NB4 (cell line): ENCODE measurements around the gene MRPL28.

ENCODE experiments used
- CTCF ChIP-seq: IDR thresholded peaks from one replicate; pipeline ENCODE4 v1.5.1; 2012; ENCODE audit warnings: low read depth, low read length
- MYC ChIP-seq: IDR thresholded peaks from 2 replicates; pipeline ENCODE4 v1.6.1; 2011; ENCODE audit warnings: low read depth, low read length
- POLR2A ChIP-seq: IDR thresholded peaks from 2 replicates; pipeline ENCODE4 v1.6.1; 2011; ENCODE audit warnings: mild to moderate bottlenecking; ENCODE audit not compliant: insufficient read length; ENCODE audit errors: extremely low read depth
- TF ChIP-seq, protein P1 (sequence below): IDR thresholded peaks from 2 replicates; pipeline ENCODE4 v1.6.1; 2011; ENCODE audit warnings: low read depth, low read length

DNA sequence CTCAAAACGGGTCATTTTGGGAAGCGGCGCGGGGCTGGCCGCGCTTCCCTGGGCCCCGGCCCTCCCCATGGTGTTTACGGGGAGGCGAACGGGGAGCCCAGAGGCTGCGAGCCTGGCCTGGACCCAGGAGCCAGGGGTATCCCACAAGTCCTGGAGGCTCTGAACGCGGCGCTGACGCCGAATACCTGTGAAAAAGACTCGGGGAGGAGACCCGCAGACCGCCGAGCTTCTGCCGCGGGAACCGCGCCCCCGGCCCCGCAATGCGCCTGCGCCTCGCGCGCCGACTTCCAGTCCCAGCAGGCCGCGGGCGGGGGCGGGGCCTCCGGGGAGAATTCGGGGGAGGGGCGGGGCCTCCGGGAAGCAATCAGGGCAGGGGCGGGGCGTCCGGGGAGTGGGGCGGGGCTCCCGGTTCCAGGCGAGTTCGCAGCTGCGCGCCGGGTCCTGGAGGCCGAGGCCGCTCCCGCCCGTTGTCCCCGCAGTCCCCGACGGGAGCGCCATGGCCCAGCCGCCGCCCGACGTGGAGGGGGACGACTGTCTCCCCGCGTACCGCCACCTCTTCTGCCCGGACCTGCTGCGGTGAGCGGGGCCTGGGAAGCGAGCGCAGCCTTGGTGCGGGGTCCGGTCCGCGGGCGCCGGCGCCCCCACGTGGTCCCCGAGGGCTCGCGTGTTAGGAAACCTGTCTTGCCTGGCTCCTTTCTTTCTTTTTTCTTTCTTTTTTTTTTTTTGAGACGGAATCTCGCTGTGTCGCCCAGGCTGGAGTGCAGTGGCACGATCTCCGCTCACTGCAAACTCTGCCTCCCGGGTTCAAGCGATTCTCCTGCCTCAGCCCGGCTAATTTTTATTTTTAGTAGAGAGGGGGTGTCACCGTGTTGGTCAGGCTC is 31.4 kb upstream of the MRPL28 start, which contains the start of gene DECR2:
- peak; percentile 23 for TF ChIP-seq CTCF
- peak; percentile 66 for TF ChIP-seq POLR2A
- TF ChIP-seq, protein P1, sequence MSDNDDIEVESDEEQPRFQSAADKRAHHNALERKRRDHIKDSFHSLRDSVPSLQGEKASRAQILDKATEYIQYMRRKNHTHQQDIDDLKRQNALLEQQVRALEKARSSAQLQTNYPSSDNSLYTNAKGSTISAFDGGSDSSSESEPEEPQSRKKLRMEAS = peak; percentile 74
- TF ChIP-seq MYC = 0 out of 2 replicates have a peak, but pooled peaks have one; percentile 17
